NCI-H1105 (cell line): ENCODE results near the gene FGFR3.

Experiments used
- DNase-seq: peaks from one replicate; lab custom pipeline; 2025; lab: John Stamatoyannopoulos, UW

FGFR3 gene

GRCh38 chr4:1802720-1803522 lies 9.8 kb downstream of the FGFR3 start:
- no peak for DNase-seq

- no peak for DNase-seq
These were observed 10.7 kb downstream of the FGFR3 start for GRCh38 chr4:1803523-1804423.

GRCh38 chr4:1804638-1805492 lies 11.8 kb downstream of the FGFR3 start:
- DNase-seq, result no peak

- no peak for DNase-seq
These were observed 12.6 kb downstream of the FGFR3 start for GRCh38 chr4:1805493-1806222.

- no peak for DNase-seq
These were observed 13.1 kb downstream of the FGFR3 start for GRCh38 chr4:1806223-1806564.

GRCh38 chr4:1806596-1807331 lies 13.7 kb downstream of the FGFR3 start:
- DNase-seq, result no peak

GRCh38 chr4:1807332-1807777 lies 14.3 kb downstream of the FGFR3 start:
- DNase-seq, result no peak

- DNase-seq, result no peak
These were observed 15.3 kb downstream of the FGFR3 start for GRCh38 chr4:1808396-1808795.

GRCh38 chr4:1808851-1809753 lies 16.0 kb downstream of the FGFR3 start:
- DNase-seq, result no peak

GRCh38 chr4:1809754-1810502 lies 16.8 kb downstream of the FGFR3 start:
- DNase-seq, result no peak

- DNase-seq, result no peak
These were observed 17.7 kb downstream of the FGFR3 start for GRCh38 chr4:1810765-1811164.

- DNase-seq, result no peak
These were observed 19.6 kb downstream of the FGFR3 start for GRCh38 chr4:1812720-1813119.

- DNase-seq, result no peak
These were observed 20.1 kb downstream of the FGFR3 start for GRCh38 chr4:1813231-1813630.

- no peak for DNase-seq
These were observed 20.8 kb downstream of the FGFR3 start for GRCh38 chr4:1813915-1814314.

- no peak for DNase-seq
These were observed 21.4 kb downstream of the FGFR3 start for GRCh38 chr4:1814453-1814852.

GRCh38 chr4:1815096-1815996 lies 22.3 kb downstream of the FGFR3 start:
- no peak for DNase-seq

GRCh38 chr4:1815997-1816860 lies 23.1 kb downstream of the FGFR3 start:
- no peak for DNase-seq
